Endothelial cell of umbilical vein (primary cell): Measurements from ENCODE around the gene MLLT1. TPM values are rescaled to one million over a fixed set of nuclear protein-coding genes. Genes with fewer than 3 reads are reported as not detected.

Experiments used
- BruUV-seq: library from RNA; stranded (reverse); fragments of 400-500 nt; replicated peaks from 2 replicates; lab custom pipeline; 2021; lab: Mats Ljungman, UMichigan
- CTCF ChIA-PET: fragments of 300-600, 350-600 bp; sonication (Branson Sonifier 250); formaldehyde crosslinking; loops from one replicate; lab custom pipeline; 2021; ENCODE audit warnings: antibody characterized with exemption, inconsistent platforms; lab: Charles Lee
- POLR2A ChIA-PET: fragments of 300-600, 350-600 bp; sonication (Branson Sonifier 250); formaldehyde crosslinking; loops from one replicate; lab custom pipeline; 2021; ENCODE audit warnings: antibody characterized with exemption, inconsistent platforms; lab: Charles Lee
- DNase-seq: peaks from one replicate; pipeline ENCODE4 v3.0.0-alpha.2; 2011; ENCODE audit warnings: low read depth, low spot score
- FAIRE-seq: peaks from 2 replicates; lab custom pipeline; 2011; peaks lifted over from hg19 to GRCh38; lab: Jason Lieb, UNC
- H2AFZ ChIP-seq: 2 replicates; pipeline ENCODE4 v1.6.0; 2012; ENCODE audit warnings: low read depth, low read length, control low read depth, inconsistent platforms
- H3K27ac ChIP-seq: 2 replicates; pipeline ENCODE4 v1.5.1; 2011; ENCODE audit warnings: low read depth, mild to moderate bottlenecking, control low read depth, low read length, moderate library complexity; ENCODE audit not compliant: insufficient read depth
- H3K27me3 ChIP-seq, 2 experiments: 2 replicates each; pipeline versions ENCODE4 v1.6.0 to v1.6.1; 2011; ENCODE audit warnings: low read length in 2 of 2, mixed read lengths in 1 of 2; ENCODE audit not compliant: control insufficient read depth in 2 of 2, insufficient read depth in 2 of 2
- H3K36me3 ChIP-seq, 2 experiments: 2 replicates in 1 of 2; 3 replicates in 1 of 2; pipeline ENCODE4 v1.5.1; 2011; ENCODE audit warnings: low read length in 2 of 2, mild to moderate bottlenecking in 1 of 2, moderate library complexity in 1 of 2; ENCODE audit not compliant: control insufficient read depth in 2 of 2, insufficient read depth in 2 of 2; ENCODE audit errors: extremely low read depth in 1 of 2
- H3K4me1 ChIP-seq: 3 replicates; pipeline ENCODE4 v1.5.1; 2011; ENCODE audit warnings: mild to moderate bottlenecking, low read length; ENCODE audit not compliant: control insufficient read depth, insufficient read depth; ENCODE audit errors: extremely low read depth
- H3K4me2 ChIP-seq: 2 replicates; pipeline ENCODE4 v1.6.1; 2011; ENCODE audit warnings: low read length, control low read depth, mixed read lengths; ENCODE audit not compliant: insufficient read depth
- H3K4me3 ChIP-seq, 3 experiments: fragments of 200-600 bp in 1 of 3; sonication (generic), shearing (Covaris generic) in 1 of 3; replicated peaks in 1 of 3; 2 replicates each; pipeline ENCODE4 v1.5.1; 2011 to 2016; ENCODE audit warnings: control low read depth in 3 of 3, low read length in 3 of 3, mild to moderate bottlenecking in 2 of 3, inconsistent platforms in 1 of 3, low read depth in 1 of 3, moderate library complexity in 1 of 3; ENCODE audit not compliant: insufficient read depth in 1 of 3
- H3K79me2 ChIP-seq: 2 replicates; pipeline ENCODE4 v1.6.0; 2012; ENCODE audit warnings: low read length, inconsistent platforms; ENCODE audit not compliant: control insufficient read depth, insufficient read depth
- H3K9ac ChIP-seq: replicated peaks from 2 replicates; pipeline ENCODE3; 2011; ENCODE audit warnings: low read length, control low read depth; ENCODE audit not compliant: insufficient read depth; ENCODE audit errors: extremely low read depth
- H3K9me1 ChIP-seq: replicated peaks from 3 replicates; pipeline ENCODE4 v1.6.0; 2011; ENCODE audit warnings: mild to moderate bottlenecking, low read length; ENCODE audit not compliant: control insufficient read depth, insufficient read depth; ENCODE audit errors: extremely low read depth
- H3K9me3 ChIP-seq: replicated peaks from 2 replicates; pipeline ENCODE4 v1.5.1; 2012; ENCODE audit warnings: low read length, inconsistent platforms; ENCODE audit not compliant: control insufficient read depth, insufficient read depth
- H4K20me1 ChIP-seq: replicated peaks from 2 replicates; pipeline ENCODE3; 2011; ENCODE audit warnings: mild to moderate bottlenecking, low read length; ENCODE audit not compliant: control insufficient read depth, insufficient read depth; ENCODE audit errors: extremely low read depth
- CTCF ChIP-seq, 2 donors: IDR thresholded peaks; 1 replicate in 1 of 2; 2 replicates in 1 of 2; pipeline ENCODE4 v1.5.1; 2011; ENCODE audit warnings: low read length in 2 of 2, mild to moderate bottlenecking in 2 of 2, moderate library complexity in 2 of 2, control low read depth in 1 of 2, inconsistent platforms in 1 of 2, low read depth in 1 of 2; ENCODE audit not compliant: insufficient read depth in 1 of 2; ENCODE audit errors: extremely low read depth in 1 of 2
- EZH2 ChIP-seq: IDR thresholded peaks from 2 replicates; pipeline ENCODE4 v1.6.1; 2012; ENCODE audit warnings: borderline replicate concordance, low read depth, mild to moderate bottlenecking, moderate library complexity, low read length, inconsistent platforms; ENCODE audit not compliant: severe bottlenecking
- GATA2 ChIP-seq: IDR thresholded peaks from 2 replicates; pipeline ENCODE4 v1.7.0; 2011; ENCODE audit warnings: low read depth, mild to moderate bottlenecking, moderate library complexity, mixed read lengths, low read length; ENCODE audit not compliant: insufficient read length, insufficient read depth
- JUN ChIP-seq: IDR thresholded peaks from 2 replicates; pipeline ENCODE4 v1.6.1; 2011; ENCODE audit warnings: borderline replicate concordance, low read depth; ENCODE audit not compliant: insufficient read length, insufficient read depth
- MYC ChIP-seq: IDR thresholded peaks from one replicate; pipeline ENCODE4 v1.6.1; 2011; ENCODE audit warnings: mild to moderate bottlenecking, low read depth, low read length
- POLR2AphosphoS5 ChIP-seq: IDR thresholded peaks from 2 replicates; pipeline ENCODE4 v1.6.1; 2012; ENCODE audit warnings: low read depth, mild to moderate bottlenecking, control low read depth, low read length, moderate library complexity; ENCODE audit not compliant: insufficient read depth
- dilution Hi-C: fragments of 300-500 bp; cut with MboI; formaldehyde crosslinking; loops from one replicate; pipeline ENCODE4 v1.15.0; 2019; ENCODE audit warnings: low sequenced_read_pairs; ENCODE audit not compliant: extremely low pct_ligation_motif_present
- intact Hi-C: fragments of 100-400 bp; cut with micrococcal nuclease; formaldehyde crosslinking; loops from one replicate; pipeline ENCODE4 v1.10.0; 2022
- polyA plus RNA-seq, 4 experiments: library from polyadenylated mRNA; depleted of rRNA in 3 of 4; stranded (reverse) in 3 of 4; unstranded in 1 of 4; fragments of >200 nt; gene quantifications; 2 replicates each; pipeline versions ENCODE4 v1.2.1 to v1.2.3, GENCODE V29; 2011 to 2012; ENCODE audit warnings: missing spikeins in 1 of 4
- total RNA-seq: library from RNA; stranded (reverse); gene quantifications from 2 replicates; pipeline ENCODE4 v1.2.3, GENCODE V29; 2021

MLLT1 gene
- total and polyA plus RNA-seq, 2 donors (not counting 3 experiments of a cell fraction or from before 2014, with no cell fraction given): 43.9 to 84.8 TPM

- POLR2A ChIA-PET: no interaction called here
- H3K79me2 ChIP-seq: peaks cover 27% of the 10 kb centered on the region
These were observed 53.2 kb downstream of the MLLT1 start for GRCh38 chr19:6226444-6227155.

More at GRCh38 chr19:6226444-6227155, 53.2 kb downstream of the MLLT1 start:
- no peak overlapping the region for H3K9ac ChIP-seq
- CTCF ChIA-PET: no interaction called here
- no TSS peak for BruUV-seq
- dilution Hi-C loops (loop anchor here (10.0 kb wide), 1 partner anchor 48 kb away; the partner anchor contains the start of gene MLLT1), intact Hi-C loops (no loop called here)
- FAIRE-seq (no peak), DNase-seq (no peak)
- H3K9me3 ChIP-seq: no peaks in the 10 kb centered on the region
- H3K4me3 ChIP-seq: no peak overlapping the region
- H3K36me3 ChIP-seq: peaks cover 1 to 38% of the 10 kb centered on the region in 2 experiments
- no peak overlapping the region for H3K4me2 ChIP-seq
- no peak overlapping the region for H3K27ac ChIP-seq
- TF ChIP-seq MYC (no peak), JUN (no peak), CTCF (IDR thresholded peaks at IDR 0.05; ENCODE audit: extremely low read depth in 1 of 2, insufficient read depth in 1 of 2, low read depth in 1 of 2, low read length in 2 of 2) (no peak), POLR2AphosphoS5 (no peak), GATA2 (no peak), EZH2 (no peak)
- H3K4me1 ChIP-seq: no peaks in the 10 kb centered on the region
- no peaks in the 10 kb centered on the region for H4K20me1 ChIP-seq
- no peak overlapping the region for H2AFZ ChIP-seq
- H3K27me3 ChIP-seq: no peaks in the 10 kb centered on the region
- H3K9me1 ChIP-seq: no peaks in the 10 kb centered on the region
